Activated effector memory CD4-positive, alpha-beta T cell treated with Interleukin-2 at 50 U/mL for 16 hours (primary cell): ENCODE measurements around the gene MCF2L2.

Experiments used
- DNase-seq: peaks from one replicate; pipeline ENCODE4 v3.0.0-alpha.2; 2020

MCF2L2 gene

DNA sequence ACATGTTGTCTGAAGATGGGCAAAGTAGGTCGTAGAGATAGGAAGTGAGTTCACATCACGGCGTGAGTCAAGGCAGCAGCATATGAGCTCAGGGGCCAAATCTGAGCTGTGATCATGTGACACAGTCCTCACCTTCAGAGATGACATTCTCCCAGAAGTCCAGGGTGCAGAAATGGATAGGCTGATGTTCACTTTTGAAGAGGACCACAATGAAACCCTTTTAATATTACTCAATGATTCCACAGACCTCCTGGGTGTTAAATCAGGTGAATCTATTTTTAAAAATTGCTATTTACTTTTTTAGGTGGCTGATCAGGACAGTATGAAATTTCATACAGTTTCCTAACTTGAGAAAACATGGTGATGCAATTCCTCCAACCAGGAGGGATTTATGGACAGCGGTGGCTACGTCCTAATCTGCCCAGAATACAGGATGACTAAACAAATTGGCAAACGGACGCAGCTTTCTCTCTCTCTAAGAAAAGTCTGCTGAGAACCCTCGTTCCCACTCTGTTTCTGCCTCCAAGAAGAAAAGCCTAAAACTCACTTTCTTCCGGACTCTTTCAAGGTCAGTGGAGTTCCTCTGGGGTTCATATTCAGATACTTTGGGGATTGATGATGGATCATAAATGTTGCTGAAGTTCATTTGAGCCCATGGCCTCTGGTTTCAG, 141.0 kb downstream of the MCF2L2 start:
- DNase-seq = no peak

- DNase-seq = peak; percentile 77
These were observed 142.5 kb downstream of the MCF2L2 start for GRCh38 chr3:183285828-183286457.

DNA sequence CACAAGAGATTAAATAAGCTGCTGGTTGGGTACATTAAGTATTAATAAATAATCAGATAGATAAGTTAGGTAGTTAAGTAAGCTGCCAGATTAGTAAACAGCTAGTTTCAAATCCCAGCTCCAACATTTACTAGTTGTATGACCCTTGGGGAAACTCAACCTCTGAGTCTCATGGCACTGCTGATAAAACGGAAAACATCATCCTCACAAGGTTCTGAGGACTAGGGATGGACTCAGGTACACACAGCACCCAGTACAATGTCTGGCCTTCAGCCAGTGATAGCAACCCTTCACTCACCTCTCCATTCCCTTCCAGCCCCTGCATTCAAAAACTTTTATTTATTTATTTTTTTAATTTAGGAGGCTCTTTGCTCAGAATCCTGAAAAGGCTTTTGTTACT, 143.1 kb downstream of the MCF2L2 start:
- no peak for DNase-seq

- no peak for DNase-seq
These were observed 143.8 kb downstream of the MCF2L2 start for GRCh38 chr3:183284570-183284969.

- DNase-seq = no peak
These were observed 144.5 kb downstream of the MCF2L2 start for GRCh38 chr3:183283886-183284285.

DNA sequence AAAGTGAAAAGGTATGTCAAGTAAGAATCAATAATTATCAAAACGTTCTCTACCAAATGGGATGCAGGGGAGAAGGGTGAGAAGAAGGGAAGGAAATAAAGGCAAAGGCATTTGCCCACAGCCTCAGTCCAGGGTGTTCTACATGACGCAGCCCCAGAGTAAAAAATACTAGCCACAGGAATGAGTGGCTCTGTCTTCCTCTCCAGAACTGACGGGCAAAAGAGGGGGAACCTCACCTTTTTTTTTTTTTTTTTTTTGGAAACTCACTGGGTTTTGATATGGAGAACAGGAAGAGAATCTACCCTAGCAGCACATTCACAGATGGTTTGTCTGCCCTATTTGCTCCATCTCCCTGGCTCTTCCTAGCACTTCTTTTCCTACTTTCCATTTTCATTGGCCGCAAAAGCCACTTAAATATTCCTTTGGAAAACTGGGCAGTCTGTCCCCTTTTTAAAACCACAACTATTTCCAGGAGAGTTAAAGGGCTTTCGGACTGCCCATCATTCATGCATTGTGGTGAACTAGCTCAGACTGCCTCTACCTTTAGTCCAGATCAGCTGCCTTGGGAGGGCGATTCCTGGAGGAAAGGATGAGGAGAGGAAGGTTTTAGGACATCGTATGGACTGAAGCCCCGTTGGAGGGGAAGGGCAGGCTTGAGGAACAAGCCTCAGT, 147.2 kb downstream of the MCF2L2 start:
- DNase-seq = no peak

DNA sequence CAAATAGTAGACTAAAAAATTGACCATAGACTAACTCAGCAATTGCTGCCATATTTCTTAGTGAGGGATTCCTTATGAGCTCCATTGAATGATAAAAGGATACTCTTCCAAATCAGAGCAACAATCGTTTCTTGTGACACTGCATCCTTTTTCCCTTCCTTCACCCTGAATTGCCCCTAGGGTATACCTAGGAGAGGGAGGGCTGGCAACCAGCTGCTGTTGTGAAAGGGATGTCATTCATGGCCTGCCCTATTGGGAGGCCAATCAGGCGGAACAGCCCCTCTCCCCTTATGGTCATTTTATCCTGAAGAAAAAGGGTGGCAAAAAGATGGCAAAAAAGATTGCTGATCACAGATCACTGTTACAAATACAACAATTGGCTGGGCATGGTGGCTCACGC, 149.0 kb downstream of the MCF2L2 start:
- DNase-seq = no peak

DNA sequence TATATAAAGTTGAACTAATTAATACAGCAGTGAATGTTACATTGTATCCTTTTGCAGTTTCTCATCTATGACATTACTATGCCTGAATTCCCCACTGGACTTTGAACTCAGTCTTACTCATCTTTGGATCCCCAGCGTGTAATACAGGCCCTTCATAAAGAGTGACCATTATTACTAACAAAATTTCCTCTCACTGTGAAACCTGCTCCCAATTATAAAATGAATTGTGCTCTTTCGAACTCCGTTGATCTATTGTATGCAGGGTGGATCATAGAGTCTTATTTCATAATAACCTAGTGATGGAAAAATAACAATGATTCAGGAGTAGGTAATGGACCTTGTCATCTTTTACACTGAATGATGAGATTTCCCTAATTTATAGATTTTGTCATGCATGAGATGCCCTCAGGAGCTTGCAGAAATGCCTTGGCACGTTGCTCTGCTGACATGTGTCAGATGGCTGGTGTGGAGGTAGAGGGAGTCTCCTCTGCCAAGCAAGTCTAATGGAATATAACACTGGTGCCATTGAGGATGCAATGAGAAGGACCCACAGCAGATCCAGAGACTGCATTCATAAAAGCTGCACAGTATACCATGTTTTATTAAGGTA, 149.8 kb downstream of the MCF2L2 start:
- no peak for DNase-seq

- no peak for DNase-seq
These were observed 151.2 kb downstream of the MCF2L2 start for GRCh38 chr3:183277260-183277659.

DNA sequence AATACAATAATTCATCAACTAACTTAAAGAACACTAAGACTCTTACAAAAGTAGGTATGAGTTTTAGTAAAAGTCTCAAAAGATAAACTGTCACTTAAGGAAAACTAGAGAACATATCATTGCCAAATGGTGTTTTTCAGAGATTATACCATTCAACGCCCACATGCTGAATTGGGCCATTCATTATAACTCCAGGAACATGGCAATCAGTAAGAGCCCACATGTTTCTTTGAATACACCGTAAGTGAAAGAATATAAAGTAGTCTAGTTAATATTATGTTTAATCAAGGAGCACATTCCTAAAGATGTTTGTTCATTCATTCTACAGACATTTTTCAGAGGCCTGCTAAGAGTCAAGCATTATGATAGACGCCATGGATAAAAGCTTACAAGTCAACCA, 152.5 kb downstream of the MCF2L2 start:
- no peak for DNase-seq

- DNase-seq = no peak
These were observed 153.0 kb downstream of the MCF2L2 start for GRCh38 chr3:183275418-183275817.

DNA sequence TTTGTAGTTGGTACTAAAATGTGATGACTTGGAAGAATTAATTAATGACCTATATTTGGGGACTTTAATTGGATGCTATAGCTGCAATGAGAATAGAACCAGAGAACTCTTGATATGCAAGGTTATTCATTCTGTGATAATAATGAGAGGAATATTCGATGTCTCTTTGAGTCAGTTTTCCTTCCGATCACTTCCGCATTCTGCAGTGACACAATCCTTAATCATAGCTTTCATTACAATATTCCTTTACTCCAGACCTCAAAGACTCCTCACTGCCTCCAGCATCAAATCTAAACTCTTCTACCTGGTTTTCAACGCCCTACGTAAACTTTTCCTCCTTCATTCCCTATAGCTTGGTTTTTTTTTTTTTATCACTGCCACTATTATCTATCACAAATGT, 153.8 kb downstream of the MCF2L2 start:
- no peak for DNase-seq

DNA sequence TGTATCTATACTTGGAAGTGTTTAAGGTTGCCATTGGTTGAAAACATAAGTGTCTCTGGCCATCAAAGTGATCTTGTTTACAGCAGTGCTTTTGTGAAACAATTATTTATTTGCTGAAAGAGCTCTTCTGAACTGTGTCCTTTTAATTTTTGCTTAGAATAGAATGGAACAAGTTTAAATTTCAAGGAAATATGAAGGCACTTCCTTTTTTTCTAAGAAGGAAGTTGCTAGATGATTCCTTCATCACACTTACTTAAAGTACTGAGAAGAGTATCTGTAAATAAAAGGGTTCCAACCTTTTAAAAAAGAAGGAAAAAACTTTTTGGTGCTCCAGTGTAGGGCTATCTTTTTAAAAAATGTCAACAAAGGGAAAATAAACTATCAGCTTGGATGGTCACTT, 155.6 kb downstream of the MCF2L2 start:
- DNase-seq = no peak

GRCh38 chr3:183272142-183272541, 156.3 kb downstream of the MCF2L2 start:
- DNase-seq = no peak

DNA sequence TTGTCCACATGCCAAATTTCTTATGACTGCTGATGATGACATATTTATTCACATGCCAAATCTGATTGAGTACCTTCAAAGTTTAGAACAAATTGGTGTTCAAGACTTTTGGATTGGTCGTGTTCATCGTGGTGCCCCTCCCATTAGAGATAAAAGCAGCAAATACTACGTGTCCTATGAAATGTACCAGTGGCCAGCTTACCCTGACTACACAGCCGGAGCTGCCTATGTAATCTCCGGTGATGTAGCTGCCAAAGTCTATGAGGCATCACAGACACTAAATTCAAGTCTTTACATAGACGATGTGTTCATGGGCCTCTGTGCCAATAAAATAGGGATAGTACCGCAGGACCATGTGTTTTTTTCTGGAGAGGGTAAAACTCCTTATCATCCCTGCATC, 158.1 kb downstream of the MCF2L2 start:
- no peak for DNase-seq

- DNase-seq = no peak
These were observed 159.1 kb downstream of the MCF2L2 start for GRCh38 chr3:183269345-183269744.

DNA sequence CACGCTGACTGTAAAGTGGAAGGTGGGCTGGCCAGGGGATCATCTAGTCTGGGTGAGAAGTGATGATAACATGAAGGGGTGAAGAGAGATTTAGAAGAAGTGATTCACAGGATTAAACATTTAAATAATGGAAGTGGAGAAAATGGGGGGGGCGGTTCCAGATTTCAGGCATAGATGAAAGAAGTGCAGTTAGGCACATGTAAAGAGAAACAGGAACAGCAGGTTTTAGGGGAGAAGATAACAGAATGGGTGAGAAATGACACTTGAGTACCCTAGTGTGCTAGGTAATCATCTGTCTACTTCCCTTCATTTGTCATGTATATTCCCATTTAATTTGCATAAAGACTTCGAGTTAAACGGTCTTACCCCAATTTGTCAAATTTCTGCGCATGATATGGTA, 160.1 kb downstream of the MCF2L2 start:
- DNase-seq = no peak

DNA sequence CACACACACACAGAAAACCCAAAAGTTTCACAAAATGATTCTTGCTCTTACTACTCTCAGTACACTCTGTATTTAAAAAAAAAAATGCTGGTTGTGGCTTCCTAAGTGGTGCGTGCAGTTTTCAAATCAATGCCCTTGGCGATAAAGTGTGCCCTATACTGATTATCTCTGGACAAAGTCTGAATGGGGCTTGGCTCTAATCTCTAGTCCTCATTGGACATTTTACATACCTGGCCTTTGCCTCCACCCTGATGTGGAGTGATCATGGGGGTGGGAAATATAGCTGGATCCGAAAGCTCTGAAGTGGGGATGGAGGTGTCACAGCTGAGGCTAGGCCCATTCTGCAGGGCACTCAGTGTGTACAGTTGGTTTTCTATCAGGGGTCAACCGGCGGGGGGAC, 161.3 kb downstream of the MCF2L2 start:
- no peak for DNase-seq

DNA sequence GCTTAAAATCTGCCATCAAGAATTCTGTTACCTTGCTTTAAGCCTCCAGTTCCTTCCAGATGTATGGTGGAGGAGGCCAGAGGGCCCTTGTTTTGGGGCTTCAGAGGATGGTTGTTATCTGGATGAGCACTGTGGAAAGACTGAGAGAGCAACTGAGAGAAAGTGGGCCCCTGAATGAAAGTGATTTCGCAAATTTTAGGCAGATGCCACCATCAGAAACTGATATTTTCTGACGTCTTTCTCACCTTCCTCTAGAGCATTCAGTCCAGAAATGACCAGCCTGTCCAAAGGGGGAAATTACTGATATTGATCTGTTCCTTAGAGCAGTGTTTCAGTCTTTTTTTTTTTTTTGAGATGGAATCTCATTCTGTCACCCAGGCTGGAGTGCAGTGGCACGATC, 162.0 kb downstream of the MCF2L2 start:
- no peak for DNase-seq

- DNase-seq = no peak
These were observed 162.5 kb downstream of the MCF2L2 start for GRCh38 chr3:183265834-183266417.

DNA sequence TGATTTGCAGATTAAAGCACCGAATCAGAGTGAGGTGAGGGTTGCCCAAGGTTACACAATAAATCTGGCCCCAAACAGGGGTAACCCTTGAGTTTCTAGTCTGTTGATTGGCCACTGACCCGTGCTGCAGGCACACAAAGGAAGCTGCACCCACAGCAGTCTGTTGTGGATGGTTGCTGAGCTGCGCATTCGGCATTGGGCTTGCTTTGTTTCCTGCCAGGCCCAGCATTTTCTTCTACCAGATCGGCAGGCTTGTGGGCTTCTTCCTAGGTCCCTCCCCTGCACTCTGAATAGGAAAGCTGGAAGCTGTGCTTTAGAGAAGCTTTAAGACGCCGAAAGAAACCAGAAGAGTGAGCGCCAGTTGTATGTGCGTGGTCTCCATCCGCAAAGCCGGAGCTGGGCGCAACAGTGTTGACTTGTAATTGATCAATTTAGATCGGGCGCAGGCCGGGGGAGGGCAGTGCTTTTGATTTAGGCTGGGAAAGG, 163.2 kb downstream of the MCF2L2 start:
- DNase-seq = no peak

GRCh38 chr3:183264268-183264667, 164.2 kb downstream of the MCF2L2 start:
- DNase-seq = no peak

DNA sequence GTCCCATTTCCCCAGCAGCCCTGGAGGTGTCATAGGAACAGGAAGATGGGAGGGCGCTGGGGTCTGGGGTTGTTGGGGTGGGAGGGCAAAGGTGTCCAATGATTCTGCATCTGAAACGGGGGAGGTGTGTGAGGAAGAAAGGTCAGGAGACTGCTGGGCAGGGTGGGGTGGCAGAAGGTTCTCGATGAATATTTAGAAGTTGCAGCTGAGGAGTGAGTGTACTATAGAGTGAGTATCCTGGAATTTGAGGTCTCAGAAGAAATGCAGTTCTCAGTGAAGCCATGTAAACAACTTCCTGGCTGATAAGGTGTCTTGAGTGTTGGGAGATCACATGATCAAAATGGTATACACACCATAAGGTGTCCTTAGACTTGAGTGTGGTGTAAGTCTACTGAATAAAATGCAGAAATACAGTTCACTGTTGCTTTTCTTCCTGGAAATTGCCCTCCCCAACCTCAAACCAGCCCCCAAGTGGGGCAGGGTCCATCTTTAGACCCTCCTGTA, 165.5 kb downstream of the MCF2L2 start:
- DNase-seq = no peak
